ENCODE data around the gene DSTYK. TPM values are rescaled to one million over a fixed set of nuclear protein-coding genes. Genes with fewer than 3 reads are reported as not detected.

The DSTYK gene
- total RNA-seq, 1 donor from 2014 or later = 11.0 TPM

DNA sequence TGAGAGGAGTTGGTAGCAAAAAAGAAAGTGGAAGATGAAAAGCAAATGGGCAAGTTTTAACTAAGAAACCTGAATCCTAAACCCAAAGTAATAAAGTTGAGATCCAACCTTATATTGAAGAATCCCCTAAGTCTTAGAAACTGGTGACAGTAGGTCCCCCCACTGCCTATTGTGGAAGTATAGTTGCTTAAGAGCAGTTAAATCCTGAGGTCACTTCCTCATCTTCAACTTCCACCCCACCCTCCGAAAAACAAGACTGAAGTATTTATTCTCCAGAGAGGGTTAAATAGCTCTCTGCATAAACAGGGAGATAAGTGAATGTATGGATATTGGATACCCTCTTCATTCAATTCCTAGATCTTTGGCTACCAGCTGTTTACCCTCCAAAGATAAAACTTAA is 3.3 kb upstream of the DSTYK start:
- DNase-seq (ENCODE audit: low spot score, unreplicated experiment) = no peak
- Mint-ChIP-seq H3K4me1 (ENCODE audit: low read depth) (peaks cover 13% of the 10 kb centered on the region), H3K9me3 (ENCODE audit: low read depth) (no peaks in the 10 kb centered on the region), H3K27me3 (peaks cover 3% of the 10 kb centered on the region), H3K27ac (no peak overlapping the region), H3K36me3 (ENCODE audit: insufficient read depth) (no peaks in the 10 kb centered on the region), H3K4me3 (ENCODE audit: low read depth) (no peak overlapping the region)
- TF ChIP-seq, protein P1, sequence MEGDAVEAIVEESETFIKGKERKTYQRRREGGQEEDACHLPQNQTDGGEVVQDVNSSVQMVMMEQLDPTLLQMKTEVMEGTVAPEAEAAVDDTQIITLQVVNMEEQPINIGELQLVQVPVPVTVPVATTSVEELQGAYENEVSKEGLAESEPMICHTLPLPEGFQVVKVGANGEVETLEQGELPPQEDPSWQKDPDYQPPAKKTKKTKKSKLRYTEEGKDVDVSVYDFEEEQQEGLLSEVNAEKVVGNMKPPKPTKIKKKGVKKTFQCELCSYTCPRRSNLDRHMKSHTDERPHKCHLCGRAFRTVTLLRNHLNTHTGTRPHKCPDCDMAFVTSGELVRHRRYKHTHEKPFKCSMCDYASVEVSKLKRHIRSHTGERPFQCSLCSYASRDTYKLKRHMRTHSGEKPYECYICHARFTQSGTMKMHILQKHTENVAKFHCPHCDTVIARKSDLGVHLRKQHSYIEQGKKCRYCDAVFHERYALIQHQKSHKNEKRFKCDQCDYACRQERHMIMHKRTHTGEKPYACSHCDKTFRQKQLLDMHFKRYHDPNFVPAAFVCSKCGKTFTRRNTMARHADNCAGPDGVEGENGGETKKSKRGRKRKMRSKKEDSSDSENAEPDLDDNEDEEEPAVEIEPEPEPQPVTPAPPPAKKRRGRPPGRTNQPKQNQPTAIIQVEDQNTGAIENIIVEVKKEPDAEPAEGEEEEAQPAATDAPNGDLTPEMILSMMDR (IDR thresholded peaks at IDR 0.05; ENCODE audit: unreplicated experiment) = no peak

DNA sequence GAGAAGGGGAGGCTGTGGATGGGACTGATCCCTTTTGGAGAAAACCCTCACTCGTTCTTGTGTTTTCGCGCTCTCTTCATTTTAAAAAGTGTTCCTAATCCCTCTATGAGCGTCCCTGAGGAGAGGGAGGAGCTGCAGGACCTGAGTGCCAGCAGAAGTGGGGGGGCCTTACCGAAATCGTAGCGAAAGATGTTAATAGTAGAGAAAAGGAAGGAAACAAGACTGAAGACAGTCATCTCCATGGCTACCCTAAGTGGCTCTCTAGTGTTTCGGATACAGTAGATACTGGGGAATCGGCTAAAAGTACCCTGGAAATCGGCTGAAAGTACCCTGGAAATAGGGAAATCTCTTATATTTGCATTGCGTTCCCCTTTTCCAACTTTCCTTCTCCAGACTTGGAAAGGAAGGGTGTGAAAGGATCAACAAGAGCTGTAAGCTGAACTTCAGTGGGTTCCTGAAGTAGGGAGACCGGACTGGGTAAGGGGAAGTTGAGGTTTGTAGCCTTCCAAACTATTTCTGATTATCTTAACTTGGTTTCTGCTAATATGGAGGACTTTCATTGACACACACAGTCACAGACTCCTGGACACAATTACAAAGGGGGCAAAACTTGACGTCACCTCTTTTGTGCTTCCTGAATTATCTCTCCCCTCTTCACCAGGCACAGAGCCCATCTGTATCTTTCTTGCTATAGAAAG is 486 bp upstream of the DSTYK start:
- H3K36me3 Mint-ChIP-seq (ENCODE audit: insufficient read depth) = no peaks in the 10 kb centered on the region
- peaks cover 3% of the 10 kb centered on the region for H3K27me3 Mint-ChIP-seq
- TF ChIP-seq, protein P1 (IDR thresholded peaks at IDR 0.05; ENCODE audit: unreplicated experiment) = no peak
- peak overlapping the region; percentile 96 for H3K4me3 Mint-ChIP-seq (ENCODE audit: low read depth)
- peak overlapping the region; percentile 99 for H3K27ac Mint-ChIP-seq
- H3K4me1 Mint-ChIP-seq (ENCODE audit: low read depth) = peaks cover 15% of the 10 kb centered on the region
- H3K9me3 Mint-ChIP-seq (ENCODE audit: low read depth) = no peaks in the 10 kb centered on the region
- DNase-seq (ENCODE audit: low spot score, unreplicated experiment) = no peak

DNA sequence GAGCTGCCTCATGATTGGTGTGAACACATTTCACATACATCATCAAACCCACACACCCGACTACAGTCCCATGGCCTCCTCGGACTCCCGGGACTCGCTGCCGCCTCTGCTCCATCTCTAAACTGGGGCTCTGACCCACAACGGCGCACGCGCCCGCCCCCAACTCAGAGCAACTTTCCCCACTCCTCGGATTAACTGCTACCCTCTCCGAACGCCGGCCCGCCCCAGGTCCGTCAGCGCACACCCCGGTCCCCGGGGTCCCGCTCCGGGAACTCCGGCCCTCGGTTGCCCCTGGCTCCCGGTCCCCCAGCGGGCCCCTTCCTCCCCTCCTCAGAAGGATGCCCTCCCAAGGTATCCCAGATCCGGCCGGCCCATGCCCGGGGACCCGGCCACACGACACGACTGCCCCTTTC is 740 bp downstream of the DSTYK start:
- H3K27ac Mint-ChIP-seq = peak overlapping the region; percentile 97
- H3K4me1 Mint-ChIP-seq (ENCODE audit: low read depth) = peaks cover 15% of the 10 kb centered on the region
- H3K9me3 Mint-ChIP-seq (ENCODE audit: low read depth) = no peaks in the 10 kb centered on the region
- H3K27me3 Mint-ChIP-seq = peaks cover 3% of the 10 kb centered on the region
- TF ChIP-seq, protein P1 (IDR thresholded peaks at IDR 0.05; ENCODE audit: unreplicated experiment) = no peak
- H3K36me3 Mint-ChIP-seq (ENCODE audit: insufficient read depth) = no peaks in the 10 kb centered on the region
- DNase-seq (ENCODE audit: low spot score, unreplicated experiment) = no peak
- H3K4me3 Mint-ChIP-seq (ENCODE audit: low read depth) = peak overlapping the region; percentile 96

DNA sequence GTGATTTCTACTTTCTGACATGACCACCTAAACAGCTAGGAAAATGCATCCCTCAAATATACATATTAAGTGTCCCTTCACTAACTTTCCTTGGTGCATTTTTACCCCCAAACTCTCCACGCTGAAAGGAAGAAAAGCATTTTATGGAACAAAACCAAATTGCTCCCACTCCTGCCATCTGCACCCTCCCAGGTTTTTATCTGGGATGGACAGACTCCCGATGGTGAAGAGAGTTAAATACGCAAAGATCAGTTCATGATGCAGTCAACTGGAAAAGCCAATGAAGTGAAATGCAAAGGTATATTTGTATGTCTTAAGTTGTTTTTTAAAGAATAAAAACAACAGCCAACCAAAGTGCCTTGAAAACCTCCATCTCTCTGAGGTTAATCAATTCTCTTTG is 2.7 kb downstream of the DSTYK start:
- H3K4me3 Mint-ChIP-seq (ENCODE audit: low read depth) = peak overlapping the region; percentile 33

DNA sequence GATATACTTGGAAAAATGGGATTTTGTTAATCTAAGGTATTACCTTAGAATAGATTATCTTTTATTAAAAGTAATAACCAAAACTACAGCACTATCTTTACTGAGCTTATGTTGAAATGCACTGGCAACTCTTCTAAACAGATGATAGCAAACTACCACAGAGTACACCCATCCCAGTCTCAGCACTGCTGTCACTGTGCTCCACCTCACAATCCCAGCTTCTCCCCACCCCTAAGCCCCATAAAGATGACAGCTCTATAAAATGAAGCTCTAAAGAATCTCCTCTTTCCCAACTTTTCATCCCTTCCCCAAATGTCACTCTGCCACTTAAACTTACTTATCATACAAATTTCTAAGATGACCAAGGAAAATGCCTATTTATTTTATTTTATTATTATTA is 6.4 kb downstream of the DSTYK start:
- Mint-ChIP-seq H3K9me3 (ENCODE audit: low read depth) (no peaks in the 10 kb centered on the region), H3K27me3 (no peaks in the 10 kb centered on the region), H3K4me1 (ENCODE audit: low read depth) (peaks cover 8% of the 10 kb centered on the region), H3K4me3 (ENCODE audit: low read depth) (no peak overlapping the region), H3K36me3 (ENCODE audit: insufficient read depth) (no peaks in the 10 kb centered on the region), H3K27ac (no peak overlapping the region)
- TF ChIP-seq, protein P1 (IDR thresholded peaks at IDR 0.05; ENCODE audit: unreplicated experiment) = no peak
- DNase-seq (ENCODE audit: low spot score, unreplicated experiment) = no peak

More for the DNA sequence above, 2.7 kb downstream of the DSTYK start:
- H3K27ac Mint-ChIP-seq = no peak overlapping the region
- no peak for DNase-seq (ENCODE audit: low spot score, unreplicated experiment)
- no peaks in the 10 kb centered on the region for H3K27me3 Mint-ChIP-seq
- TF ChIP-seq, protein P1 (IDR thresholded peaks at IDR 0.05; ENCODE audit: unreplicated experiment) = no peak
- no peaks in the 10 kb centered on the region for H3K9me3 Mint-ChIP-seq (ENCODE audit: low read depth)
- no peaks in the 10 kb centered on the region for H3K36me3 Mint-ChIP-seq (ENCODE audit: insufficient read depth)
- H3K4me1 Mint-ChIP-seq (ENCODE audit: low read depth) = peaks cover 18% of the 10 kb centered on the region
